Endothelial cell (in vitro differentiated cells): ENCODE data around the gene CPLX3. TPM values are rescaled to one million over a fixed set of nuclear protein-coding genes. Genes with fewer than 3 reads are reported as not detected.

Source experiments
- DNase-seq: peaks from one replicate; pipeline ENCODE4 v3.0.0; 2021; ENCODE audit warnings: low spot score
- H3K27ac Mint-ChIP-seq: one replicate; pipeline ENCODE4 v1.8.0; 2021; ENCODE audit warnings: mixed read lengths, inconsistent platforms; ENCODE audit not compliant: unreplicated experiment
- H3K27me3 Mint-ChIP-seq: one replicate; pipeline ENCODE4 v1.8.0; 2021; ENCODE audit warnings: mild to moderate bottlenecking, moderate library complexity, mixed read lengths, inconsistent platforms; ENCODE audit not compliant: unreplicated experiment
- H3K36me3 Mint-ChIP-seq: one replicate; pipeline ENCODE4 v1.8.0; 2021; ENCODE audit warnings: mild to moderate bottlenecking, low read depth, mixed read lengths, inconsistent platforms; ENCODE audit not compliant: unreplicated experiment
- H3K4me1 Mint-ChIP-seq: one replicate; pipeline ENCODE4 v1.8.0; 2021; ENCODE audit warnings: mild to moderate bottlenecking, mixed read lengths, inconsistent platforms; ENCODE audit not compliant: unreplicated experiment
- H3K4me3 Mint-ChIP-seq: one replicate; pipeline ENCODE4 v1.8.0; 2021; ENCODE audit warnings: mild to moderate bottlenecking, mixed read lengths, inconsistent platforms; ENCODE audit not compliant: unreplicated experiment
- H3K9me3 Mint-ChIP-seq: one replicate; pipeline ENCODE4 v1.8.0; 2021; ENCODE audit warnings: mixed read lengths, inconsistent platforms; ENCODE audit not compliant: unreplicated experiment
- CTCF ChIP-seq: fragments of 200-600 bp; sonication (generic); IDR thresholded peaks from one replicate; pipeline ENCODE4 v1.5.0; 2021; ENCODE audit warnings: antibody characterized with exemption; ENCODE audit not compliant: unreplicated experiment
- total RNA-seq: library from RNA; stranded (reverse); fragmentation: NEBNext Ultra II Directional; extraction: Animal tissue kit (Norgen Biotek cat#: 25700); gene quantifications from one replicate; pipeline ENCODE4 v1.2.1, GENCODE V29; 2021; ENCODE audit not compliant: unreplicated experiment

CPLX3 gene
- total RNA-seq, 1 donor from 2014 or later: not detected

DNA sequence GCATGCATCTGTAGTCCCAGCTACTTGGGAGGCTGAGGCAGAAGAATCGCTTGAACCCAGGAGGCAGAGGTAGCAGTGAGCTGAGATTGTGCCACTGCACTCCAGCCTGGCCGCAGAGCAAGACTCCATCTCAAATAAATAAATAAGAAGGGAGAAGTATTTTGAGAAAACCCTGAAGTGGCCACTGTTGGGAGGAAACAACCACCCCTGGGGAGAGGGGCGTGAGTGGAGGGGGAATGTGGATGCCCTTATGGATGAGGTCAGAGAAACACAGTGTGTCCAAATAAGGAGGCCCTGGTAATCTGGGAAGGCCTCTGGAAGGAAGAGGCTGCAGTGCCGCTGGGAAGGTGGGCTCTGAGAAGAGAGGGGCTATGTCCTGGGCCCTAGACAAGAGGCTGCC, 4.2 kb upstream of the CPLX3 start:
- Mint-ChIP-seq H3K27me3 (peaks cover 11% of the 10 kb centered on the region), H3K36me3 (no peaks in the 10 kb centered on the region), H3K4me3 (no peak overlapping the region), H3K9me3 (no peaks in the 10 kb centered on the region), H3K27ac (no peak overlapping the region), H3K4me1 (peaks cover 3% of the 10 kb centered on the region)
- DNase-seq: no peak
- TF ChIP-seq CTCF: no peak

DNA sequence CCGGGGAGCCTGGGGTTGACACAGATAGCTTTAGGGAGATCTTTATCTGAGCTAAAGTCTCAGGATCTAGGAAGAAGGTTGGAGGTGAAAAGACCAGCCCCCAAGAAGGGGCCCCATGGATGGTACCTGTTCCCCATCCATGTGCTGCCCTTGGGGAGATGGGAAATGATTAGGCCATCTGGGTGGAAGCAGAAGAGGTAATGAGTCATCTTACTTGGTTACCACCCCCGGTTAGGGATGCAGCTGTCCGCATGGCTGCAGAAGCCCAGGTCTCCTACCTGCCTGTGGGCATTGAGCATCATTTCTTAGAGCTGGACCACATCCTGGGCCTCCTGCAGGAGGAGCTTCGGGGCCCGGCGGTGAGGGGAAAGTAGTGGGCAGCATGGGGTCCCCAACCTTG, 3.1 kb upstream of the CPLX3 start:
- DNase-seq: no peak
- no peaks in the 10 kb centered on the region for H3K36me3 Mint-ChIP-seq
- no peak for TF ChIP-seq CTCF
- no peak overlapping the region for H3K4me3 Mint-ChIP-seq
- no peaks in the 10 kb centered on the region for H3K9me3 Mint-ChIP-seq
- H3K27ac Mint-ChIP-seq: no peak overlapping the region
- H3K4me1 Mint-ChIP-seq: no peaks in the 10 kb centered on the region
- peaks cover 11% of the 10 kb centered on the region for H3K27me3 Mint-ChIP-seq

- Mint-ChIP-seq H3K9me3 (no peaks in the 10 kb centered on the region), H3K36me3 (no peaks in the 10 kb centered on the region), H3K4me1 (no peaks in the 10 kb centered on the region), H3K4me3 (no peak overlapping the region), H3K27me3 (peaks cover 11% of the 10 kb centered on the region), H3K27ac (no peak overlapping the region)
- no peak for TF ChIP-seq CTCF
- no peak for DNase-seq
Measured at GRCh38 chr15:74824976-74825375, 1.5 kb upstream of the CPLX3 start.

DNA sequence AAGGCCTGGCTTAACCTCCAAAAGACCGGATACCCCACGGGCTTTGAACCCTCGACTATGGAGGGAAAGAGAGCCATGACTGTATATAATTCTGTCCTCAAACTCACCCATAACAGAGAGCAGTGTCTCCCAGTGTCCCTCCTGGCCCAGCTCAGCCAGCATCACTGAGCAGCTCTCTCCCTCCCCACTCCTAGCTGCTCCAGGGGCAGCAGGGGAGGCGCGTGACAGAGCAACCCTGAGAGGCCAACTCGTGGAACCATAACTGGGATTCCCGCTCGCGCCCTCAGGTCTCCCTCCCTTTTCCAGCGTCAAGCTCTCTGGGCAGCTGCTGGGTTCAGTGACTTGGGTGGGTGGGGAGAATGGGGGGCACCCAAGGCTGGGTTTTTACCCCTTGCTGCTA, 561 bp upstream of the CPLX3 start:
- no peak for DNase-seq
- Mint-ChIP-seq H3K9me3 (no peaks in the 10 kb centered on the region), H3K4me3 (no peak overlapping the region), H3K27me3 (peaks cover 12% of the 10 kb centered on the region), H3K27ac (no peak overlapping the region), H3K4me1 (no peaks in the 10 kb centered on the region), H3K36me3 (no peaks in the 10 kb centered on the region)
- TF ChIP-seq CTCF: no peak

GRCh38 chr15:74826921-74827320, 494 bp downstream of the CPLX3 start:
- no peaks in the 10 kb centered on the region for H3K9me3 Mint-ChIP-seq
- no peak overlapping the region for H3K27ac Mint-ChIP-seq
- no peak for DNase-seq
- H3K4me3 Mint-ChIP-seq: no peak overlapping the region
- TF ChIP-seq CTCF: no peak
- H3K4me1 Mint-ChIP-seq: no peaks in the 10 kb centered on the region
- peaks cover 11% of the 10 kb centered on the region for H3K27me3 Mint-ChIP-seq
- H3K36me3 Mint-ChIP-seq: no peaks in the 10 kb centered on the region
